GM18498 (cell line): ENCODE data around the gene CROCC2.

Source experiments
- ATAC-seq: cut with Tn5 transposase; IDR thresholded peaks from one replicate; pipeline ENCODE4 v1.9.1; 2021; ENCODE audit warnings: mild to moderate bottlenecking, moderate library complexity; ENCODE audit not compliant: unreplicated experiment

The CROCC2 gene

DNA sequence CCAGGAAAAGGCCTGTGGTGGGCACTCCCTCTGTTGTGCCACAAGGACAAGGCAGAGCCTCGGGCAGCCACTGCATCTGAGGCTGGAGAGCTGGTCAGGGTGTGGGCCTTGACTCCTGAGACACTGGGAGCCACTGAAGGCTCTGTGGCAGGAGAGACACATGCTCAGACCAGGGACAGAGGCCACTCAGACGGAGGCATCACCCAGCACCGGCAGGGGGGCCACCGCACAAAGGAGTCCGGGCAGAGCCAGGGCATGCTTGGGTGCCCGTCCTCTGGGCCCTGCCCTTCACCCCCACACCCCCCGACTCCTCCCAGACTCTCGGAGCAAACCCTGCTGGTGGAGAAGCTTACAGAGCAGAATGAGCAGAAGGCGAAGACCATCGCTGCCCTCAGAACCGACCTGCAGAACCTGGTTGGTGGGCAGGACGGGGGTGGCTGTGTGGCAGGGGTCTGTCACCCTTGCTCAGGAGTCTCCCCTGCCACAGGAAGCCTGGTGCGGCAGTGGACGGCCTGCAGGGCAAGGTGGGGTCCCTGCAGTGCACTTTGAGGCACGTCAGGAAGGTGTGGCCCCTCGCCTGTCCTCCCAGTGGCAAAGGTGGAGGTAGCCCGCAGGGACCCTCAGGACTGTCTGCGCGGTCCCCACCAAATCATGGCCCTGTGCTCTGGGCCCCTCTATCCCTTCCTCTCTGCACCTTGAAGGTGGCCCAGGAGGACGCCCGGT is 26.0 kb downstream of the CROCC2 start:
- no peak for ATAC-seq

DNA sequence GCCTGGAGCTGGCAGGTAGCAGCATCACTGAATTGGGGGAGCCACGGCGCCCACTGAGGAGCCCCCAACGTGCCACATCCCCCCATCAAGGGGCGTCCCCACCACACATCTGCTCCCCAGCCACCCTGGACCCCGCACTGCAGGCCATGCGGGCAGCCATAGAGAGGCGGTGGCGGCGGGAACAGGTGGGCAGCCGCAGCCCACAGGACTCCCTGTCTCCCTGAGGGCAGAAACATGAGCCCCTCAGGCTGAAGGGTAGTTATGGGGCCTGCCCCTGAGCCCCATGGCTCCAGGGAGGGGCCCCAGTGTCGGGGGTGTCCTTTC is 26.6 kb downstream of the CROCC2 start:
- no peak for ATAC-seq

DNA sequence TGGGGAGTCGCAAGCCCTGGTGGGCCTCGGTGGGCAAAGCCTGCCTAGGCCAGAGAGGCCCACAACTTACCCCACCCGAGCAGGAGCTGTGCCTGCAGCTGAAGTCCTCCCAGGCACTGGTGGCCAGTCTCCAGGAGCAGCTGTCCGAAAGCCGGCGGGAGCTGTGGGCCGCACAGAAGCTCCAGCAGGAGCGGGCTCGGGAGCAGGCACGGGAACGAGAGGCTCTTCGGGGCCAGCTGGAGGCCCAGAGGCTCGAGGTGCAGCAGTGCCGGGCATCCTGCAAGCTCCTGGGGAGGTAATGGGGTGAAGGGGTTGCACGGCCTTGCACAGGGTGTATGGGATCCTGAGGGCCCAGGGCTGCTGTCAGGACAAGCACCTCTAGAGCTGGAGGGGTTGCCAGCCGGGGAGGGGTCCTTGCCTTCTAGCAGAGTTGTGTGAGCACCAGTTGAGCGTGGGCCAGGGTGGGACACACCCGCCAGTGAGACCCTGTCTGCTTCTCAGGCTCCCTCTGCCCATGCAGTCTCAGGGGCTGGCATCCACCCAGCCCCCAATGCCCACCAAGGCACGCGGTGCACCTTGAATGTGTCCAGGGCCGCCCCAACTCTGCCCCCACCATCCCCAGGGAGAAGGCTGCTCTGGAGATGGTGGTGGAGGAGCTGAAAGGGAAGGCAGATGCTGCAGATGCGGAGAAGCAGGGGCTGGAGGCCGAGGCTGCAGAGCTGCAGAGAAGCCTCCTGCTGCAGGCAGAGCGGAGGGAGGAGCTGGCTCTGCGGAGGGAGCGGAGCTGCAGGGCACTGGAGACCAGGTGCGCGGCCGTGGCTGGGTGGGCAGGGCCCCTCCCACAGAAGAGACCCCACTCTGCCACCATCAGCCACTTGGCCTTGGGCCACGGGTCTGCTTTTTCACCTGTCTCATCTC is 27.2 kb downstream of the CROCC2 start:
- ATAC-seq: no peak

DNA sequence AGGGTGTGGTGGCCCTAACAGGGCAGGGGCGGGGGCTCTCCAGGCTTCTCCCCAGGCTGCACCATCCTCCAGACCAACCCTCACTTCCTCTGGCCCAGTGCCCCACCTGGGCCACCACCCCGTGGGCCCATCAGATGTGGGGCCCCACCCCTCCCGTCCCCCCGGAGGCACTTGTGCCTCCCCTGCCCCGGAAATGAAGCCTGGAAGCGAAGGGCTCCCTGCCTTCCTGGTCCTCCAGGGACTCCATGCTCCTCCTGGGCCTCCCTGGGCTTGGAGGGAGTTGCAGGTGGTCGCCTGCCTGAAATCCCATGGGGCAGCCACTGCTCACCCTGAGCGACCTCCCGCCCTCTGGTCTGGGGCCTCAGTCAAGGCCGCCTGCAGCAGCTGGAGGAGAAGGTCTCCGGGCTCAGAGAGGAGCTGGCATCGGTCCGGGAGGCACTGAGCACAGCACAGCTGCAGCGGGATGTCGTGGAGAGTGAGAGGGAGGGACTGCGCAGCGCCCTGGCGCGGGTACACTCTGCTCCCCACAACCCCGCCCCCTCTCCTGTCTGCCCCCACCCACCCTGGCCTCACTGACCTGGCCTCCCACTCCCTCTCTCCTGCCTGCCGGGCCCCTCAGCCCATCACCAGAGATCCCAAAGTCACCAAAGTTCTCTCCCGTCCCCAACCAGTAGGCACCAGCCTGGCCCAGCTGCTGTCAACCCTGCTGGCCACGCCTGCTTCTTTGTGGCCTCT is 28.0 kb downstream of the CROCC2 start:
- ATAC-seq: no peak

DNA sequence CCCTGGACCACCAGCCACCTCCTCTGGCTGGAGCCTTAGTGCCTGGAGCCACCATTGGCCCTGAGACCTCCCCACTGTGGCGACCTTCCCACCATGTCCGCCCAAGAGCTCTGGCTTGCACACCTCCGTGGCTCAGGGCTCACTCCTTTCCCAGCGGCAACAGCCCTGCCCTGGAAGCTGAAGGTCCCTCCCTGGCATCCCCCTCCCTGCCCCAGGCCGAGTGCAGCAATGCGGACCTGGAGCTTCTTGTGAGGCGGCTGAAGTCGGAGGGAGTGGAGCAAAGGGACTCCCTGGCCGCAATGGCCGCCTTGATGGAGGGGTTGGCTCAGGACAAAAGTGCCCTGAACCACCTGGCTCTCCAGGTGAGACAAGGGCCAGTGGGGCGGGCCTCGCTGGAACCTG is 28.6 kb downstream of the CROCC2 start:
- no peak for ATAC-seq

DNA sequence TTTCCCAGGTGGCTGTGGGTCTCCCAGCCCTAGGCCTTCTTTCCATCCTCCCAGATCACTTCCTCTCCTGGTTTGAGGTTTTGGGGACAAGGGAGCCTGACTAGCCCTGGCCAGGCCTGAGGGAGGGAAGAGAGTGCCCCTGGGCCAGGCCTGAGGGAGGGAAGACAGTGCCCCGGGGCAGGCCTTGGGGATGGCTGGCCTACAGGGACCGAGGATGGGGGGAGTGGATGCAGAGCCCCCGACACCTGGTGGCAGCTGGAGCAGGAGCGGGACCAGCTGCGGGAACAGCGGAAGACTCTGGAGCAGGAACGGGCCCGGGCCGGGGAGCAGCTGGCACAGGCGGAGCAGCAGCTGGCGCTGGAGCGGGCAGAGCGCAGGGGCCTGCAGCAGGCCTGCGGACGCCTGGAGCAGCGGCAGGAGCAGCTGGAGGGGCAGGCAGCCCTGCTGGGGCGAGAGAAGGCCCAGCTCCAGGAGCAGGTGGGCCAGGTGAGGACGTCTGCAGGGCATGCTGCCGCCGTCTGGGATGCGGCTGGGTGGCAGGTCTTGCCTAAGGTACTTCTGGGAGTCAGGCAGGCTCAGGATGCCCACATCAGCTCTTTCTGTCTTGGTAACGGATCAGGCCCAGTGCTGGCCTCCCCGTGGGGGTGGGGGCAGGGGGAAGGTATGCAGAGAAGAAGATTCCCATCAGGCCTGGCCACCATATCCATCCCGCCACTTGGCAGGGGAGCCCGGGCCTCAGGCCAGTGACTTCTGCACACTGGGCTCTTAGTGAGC is 29.2 kb downstream of the CROCC2 start:
- no peak for ATAC-seq

DNA sequence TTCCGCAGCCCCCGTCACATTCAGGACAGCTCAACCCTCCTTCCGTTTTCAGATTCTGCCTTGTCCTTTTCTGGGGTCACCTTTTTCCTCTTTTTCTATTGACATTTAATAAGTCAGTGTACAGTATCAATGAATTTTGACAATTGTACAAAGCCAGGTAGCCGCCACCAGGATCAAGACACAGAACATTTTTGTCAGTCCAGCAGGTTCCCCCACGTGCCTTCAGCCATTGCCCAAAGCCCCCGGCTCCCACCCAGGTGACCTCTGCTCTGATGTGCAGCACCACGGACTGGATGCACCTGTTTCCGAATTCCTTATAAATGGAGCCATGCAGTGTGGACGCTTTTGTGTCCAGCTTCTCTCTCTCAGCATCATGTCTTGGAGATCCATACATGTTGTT is 30.0 kb downstream of the CROCC2 start:
- ATAC-seq: no peak

DNA sequence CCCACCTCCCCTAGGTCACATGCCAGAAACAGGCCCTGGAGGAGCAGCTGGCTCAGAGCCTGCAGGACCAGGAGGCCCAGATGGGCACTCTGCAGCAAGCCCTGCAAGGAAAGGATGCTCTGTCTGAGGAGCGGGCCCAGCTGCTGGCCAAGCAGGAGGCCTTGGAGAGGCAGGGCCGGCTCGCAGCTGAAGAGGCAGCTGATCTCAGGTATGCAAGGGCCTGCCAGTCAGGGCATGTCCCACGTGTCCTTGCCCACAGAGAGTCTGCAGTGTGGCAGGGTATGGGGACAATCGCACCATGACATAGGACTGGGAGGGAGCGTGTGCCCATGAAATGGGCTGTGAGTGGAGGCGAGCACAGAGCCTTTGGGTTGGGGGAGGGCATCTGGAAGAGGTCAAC is 39.9 kb downstream of the CROCC2 start:
- ATAC-seq: no peak

DNA sequence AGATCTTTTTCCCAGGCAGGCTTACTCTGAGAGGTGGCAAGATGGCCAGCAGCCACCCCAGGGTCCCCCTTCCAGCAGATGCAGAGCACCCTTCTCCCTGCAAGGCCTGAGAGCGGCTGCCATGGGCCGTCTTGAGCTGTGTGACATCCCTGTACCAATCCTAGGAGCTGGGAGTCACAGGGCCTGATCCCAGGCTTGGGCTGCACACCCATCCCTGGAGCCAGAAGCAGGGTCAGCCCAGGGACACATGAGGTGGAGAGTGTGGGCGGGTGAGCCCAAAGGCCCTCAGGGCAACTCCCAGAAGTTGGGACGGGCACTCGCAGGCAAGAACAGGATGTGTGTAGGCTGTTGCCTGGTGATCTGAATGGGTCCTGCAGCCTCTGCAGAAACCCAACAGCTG is 40.5 kb downstream of the CROCC2 start:
- no peak for ATAC-seq

DNA sequence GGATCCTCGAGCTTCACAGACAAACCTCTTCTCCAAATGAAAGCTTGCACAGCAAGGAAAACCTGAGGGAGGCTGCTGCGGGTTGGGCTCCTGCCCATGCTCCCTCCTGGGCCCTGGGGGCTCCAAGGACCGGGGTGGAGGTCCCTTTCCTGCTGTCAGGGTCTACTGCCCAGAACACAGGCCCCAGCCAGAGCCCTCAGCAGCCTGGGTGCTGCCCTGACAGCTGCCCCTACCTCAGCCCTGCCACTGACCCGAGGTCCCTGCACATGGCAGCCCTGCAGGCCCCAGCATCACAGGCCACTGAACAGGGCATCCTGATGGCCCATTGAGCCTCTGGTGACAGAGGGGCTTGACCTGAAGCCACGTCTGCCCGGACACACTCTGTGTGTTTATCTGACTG is 41.0 kb downstream of the CROCC2 start:
- no peak for ATAC-seq

DNA sequence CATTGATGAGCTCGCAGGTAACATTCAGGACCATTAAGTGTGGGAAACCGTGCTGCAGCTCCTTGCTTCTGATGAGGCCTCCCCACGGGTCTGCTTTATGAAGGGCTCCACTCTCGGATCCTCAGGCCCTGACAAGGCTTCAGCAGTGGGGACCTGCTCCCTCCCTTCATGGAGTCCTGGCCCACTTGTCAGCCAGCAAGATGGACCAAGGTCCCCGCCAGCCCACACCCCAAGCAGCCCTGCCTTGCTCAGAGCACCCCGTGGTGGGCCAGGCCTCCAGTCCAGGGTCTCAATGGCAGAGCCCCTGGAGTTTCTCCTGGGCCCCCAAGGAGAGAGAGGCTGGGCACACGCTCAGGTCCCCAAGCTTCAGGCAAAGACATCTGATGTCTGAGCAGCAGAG is 41.5 kb downstream of the CROCC2 start:
- ATAC-seq: no peak

DNA sequence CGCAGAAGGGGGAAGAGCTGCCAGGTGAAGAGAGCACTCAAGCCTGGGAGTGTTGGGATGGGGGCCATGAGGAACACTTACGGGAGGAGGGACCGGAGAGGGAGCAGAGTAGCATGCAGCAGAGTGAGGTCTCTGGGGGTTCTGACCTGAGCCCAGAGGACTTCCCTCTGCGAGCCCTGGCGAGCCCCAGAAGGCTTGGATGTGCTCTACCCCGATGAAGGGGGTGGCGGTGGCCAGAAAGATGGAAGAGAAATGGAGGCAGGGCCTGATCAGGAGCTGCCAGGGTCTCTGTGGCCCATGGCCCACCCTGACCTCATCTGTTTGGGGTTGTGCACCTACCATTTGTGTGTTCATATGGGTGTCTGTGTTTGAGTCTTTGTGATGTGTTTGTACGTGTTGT is 42.0 kb downstream of the CROCC2 start:
- ATAC-seq: no peak

DNA sequence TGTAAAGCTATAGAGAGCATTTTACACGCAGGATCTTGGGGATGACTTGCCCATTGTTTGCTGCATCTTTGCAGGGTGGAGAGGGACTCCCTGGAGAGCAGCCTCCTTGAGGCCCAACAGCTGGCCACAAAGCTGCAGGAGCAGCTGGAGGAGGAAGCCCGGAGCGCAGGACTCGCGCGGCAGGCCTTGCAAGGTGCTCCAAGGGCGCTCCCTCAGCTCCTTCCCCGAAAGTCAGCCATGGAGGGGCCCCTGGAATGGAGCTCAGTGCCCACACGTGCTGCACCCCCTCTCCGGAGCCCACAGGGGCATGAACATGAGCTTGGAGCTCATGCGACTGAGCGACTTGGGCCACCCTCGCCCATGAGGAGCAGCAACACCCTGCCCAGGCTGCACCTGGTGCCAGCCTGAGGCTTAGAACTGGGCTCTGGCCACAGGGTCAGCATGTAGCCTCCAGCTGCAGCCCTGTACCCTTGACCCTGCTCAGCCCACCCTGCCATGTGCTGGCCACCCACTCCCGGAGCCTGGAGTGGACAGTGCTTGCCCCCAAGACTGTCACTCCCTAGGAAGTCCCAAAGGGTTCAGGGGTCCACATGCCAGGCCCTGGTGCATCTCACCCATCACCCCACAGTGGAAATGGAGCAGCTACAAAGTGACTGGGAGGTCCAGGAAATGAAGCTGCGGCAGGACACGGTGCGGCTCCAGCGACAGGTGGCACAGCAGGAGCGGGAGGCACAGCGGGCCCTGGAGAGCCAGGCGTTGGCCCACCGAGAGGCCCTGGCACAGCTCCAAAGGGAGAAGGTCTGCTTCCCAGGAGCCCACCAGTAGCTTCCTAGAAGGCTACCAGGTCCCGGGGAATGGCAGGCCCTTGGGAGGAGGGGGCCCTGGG is 43.0 kb downstream of the CROCC2 start:
- ATAC-seq: no peak

DNA sequence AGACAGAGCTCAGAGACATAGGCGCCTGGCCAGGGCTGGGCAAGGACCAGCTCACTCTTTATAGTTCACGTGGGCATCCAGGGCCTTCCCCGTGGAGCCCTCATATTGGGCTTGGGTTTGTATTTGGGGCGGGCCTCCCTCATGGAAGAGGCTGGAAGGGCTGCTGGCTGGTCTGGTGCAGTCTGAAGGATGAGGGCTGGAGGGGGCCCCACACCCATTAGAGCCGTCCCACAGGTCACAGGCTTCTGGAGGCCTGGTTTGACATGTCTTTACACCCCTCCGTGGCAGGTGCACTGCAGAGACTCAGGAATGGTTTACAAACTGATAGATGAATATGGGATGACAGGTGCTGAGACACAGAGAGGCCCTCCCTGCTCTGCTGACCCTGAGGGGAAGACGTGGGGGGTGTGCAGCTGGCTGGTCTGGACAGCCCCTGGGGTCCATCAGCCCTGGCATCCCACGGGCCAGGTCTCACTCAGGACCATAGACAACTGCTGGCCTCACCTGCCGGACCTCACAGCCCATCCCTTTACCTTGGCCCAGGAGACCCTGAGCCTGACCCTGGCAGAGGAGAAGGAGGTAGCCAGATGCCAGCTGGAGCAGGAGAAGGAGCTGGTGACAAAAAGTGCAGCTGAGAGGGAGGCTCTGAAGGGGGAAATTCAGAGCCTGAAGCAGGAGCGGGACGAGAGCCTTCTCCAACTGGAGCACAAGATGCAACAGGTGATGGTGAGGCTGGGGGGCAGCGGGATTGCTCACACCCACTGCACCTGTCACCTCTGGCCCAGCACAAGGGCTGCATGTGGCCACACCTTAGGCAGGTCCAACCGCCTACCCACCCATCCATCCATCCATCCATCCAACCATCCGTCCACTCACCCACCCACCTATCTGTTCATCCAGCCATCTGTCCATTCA is 43.9 kb downstream of the CROCC2 start:
- no peak for ATAC-seq

DNA sequence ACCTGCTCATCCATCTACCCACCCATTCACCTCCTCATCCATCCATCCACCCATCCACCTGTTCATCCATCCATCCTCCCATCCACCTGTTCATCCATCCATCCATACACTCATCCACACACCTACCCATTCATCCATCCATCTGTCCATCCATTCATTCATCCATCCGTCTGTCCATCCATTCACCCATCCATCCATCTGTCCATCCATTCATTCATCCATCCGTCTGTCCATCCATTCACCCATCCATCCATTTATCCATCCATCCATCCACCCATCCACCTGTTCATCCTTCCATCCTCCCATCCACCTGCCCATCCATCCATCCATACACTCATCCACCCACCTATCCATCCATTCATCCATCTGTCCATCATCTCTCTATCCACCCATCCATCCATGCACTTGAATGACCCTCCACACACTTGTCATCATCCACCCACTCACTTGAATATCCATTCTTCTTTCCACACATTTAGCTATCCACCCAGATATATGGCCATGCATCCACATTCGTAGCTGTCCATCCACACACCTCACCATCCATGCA is 45.0 kb downstream of the CROCC2 start:
- ATAC-seq: no peak

DNA sequence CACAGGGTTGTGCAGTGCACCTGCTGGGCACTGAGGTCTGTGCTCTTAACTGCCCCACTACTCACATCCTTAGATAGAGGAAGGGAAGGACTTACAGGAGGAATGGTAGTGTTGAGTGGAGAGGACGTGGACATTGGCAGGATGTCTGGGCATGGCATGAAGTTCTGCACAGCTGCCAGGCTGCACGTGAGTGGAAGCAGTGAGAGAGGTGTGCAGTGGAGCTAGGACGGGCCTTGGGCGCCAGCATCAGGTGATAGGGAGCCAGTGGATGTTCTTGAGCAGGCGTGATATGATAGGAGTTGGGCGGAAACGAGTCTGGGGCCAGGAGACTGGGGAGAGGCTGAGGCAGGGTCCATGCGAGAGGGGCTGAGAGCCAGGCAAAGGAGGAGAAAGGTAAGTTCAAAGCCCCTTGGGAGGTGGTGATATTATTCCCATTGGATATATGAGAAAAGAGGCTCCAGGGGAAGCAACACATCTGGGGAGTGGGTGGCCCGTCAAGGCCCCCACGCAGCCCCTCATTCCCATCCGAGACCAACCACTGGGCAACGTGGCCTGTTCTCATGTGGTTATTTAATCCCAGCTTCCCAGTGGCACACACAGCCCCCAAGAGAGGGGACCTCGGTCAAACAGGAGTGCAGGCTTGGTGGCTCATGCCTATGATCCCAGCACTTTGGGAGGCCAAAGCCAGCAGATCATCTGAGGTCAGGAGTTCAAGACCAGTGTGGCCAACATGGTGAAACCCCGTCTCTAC is 46.5 kb downstream of the CROCC2 start:
- ATAC-seq: no peak

DNA sequence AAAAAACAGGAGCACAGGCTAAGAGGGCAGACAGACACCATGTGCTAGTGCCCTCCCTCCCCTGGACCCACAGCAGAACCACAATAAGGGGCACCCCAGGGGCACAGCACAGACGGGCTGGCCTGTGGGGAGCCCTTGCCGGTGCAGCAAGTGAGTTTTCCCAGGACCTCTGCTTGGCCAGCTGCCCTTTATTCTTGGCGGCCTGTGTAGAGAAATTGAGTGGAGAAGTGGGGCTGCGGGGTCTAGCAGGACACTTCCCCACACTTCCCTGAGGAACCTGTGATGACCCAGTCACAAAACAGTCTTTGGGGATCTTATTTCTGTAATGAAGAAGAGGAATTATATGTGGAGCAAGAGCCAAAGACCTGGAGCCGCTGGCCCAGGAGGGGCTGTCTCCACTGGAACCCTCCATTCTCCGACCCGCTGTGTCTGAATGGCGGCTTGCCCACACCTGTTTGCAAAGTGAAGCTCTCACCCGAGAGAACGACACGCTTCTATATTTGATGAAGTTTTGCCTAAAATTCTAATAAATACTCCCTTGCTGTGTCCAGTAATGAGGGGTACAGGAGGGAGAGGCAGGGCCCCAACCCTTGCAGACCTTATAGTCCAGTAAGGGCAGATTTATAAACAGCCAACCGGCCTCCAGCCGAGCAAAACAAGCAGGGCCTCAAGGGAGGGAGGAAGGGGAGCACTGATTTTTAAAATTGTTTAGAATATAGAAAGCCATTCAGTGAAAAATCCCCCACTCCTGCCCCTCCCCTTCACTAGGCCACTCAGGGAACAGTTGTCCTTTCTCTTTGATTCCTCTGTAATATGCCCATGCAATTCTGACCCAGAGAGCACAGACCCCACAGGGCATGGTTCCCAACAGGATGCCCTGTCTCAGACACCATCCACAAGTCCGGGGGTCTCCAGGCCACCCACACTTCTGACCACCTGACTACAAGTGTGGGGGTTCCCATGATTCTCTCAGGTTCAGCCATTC is 47.6 kb downstream of the CROCC2 start:
- no peak for ATAC-seq
